ENCODE results near the gene TPST2. TPM values are rescaled to one million over a fixed set of nuclear protein-coding genes. Genes with fewer than 3 reads are reported as not detected.

Gene TPST2
- total and polyA plus RNA-seq, 10 of the 15 experiments (the other 5 are each of a cell fraction or from before 2014, with no cell fraction given) = 6.3 to 33.7 (median 28.4) TPM

GRCh38 chr22:26549902-26550497 is 39.9 kb downstream of the TPST2 start (continued):
- no peak for TF ChIP-seq CREB1 (IDR thresholded peaks at IDR 0.05; ENCODE audit: low read depth)
- TF ChIP-seq BHLHE40 (IDR thresholded peaks at IDR 0.05; ENCODE audit: borderline replicate concordance in 1 of 2, low read depth in 2 of 2, low read length in 1 of 2) = no peak
- no peak for TF ChIP-seq GATAD2B (conservative IDR thresholded peaks at IDR 0.05; ENCODE audit: low read depth)
- no peak for TF ChIP-seq ZNF622 (IDR thresholded peaks at IDR 0.05)
- TF ChIP-seq SMARCA5 (IDR thresholded peaks at IDR 0.05) = no peak
- no peak for TF ChIP-seq BCL3 (IDR thresholded peaks at IDR 0.05; ENCODE audit: borderline replicate concordance, insufficient read depth, low read depth, low read length, poor library complexity, severe bottlenecking)
- TF ChIP-seq EGR1 (IDR thresholded peaks at IDR 0.05; ENCODE audit: borderline replicate concordance in 1 of 2, low read depth in 2 of 2, low read length in 2 of 2) = no peak

GRCh38 chr22:26548984-26549383 is 40.9 kb downstream of the TPST2 start:
- no peak for DNase-seq (ENCODE audit: low read depth, low spot score)
- FAIRE-seq = no peak
- no TSS peak for BruUV-seq (replicated peaks)
- no peak overlapping the region for H3K27ac ChIP-seq (ENCODE audit: control insufficient read depth, insufficient read depth)
- no peak for ATAC-seq
- in situ Hi-C loops (cut with MboI) (no loop called here), intact Hi-C loops (cut with micrococcal nuclease; ENCODE audit: unreplicated experiment) (no loop called here)
- no peaks in the 10 kb centered on the region for H4K20me1 ChIP-seq (ENCODE audit: control insufficient read depth, insufficient read depth)
- no peaks in the 10 kb centered on the region; a peak in 1 of 4 replicates for H3K36me3 ChIP-seq (ENCODE audit: control insufficient read depth in 2 of 2, insufficient read depth in 2 of 2, low read length in 1 of 2)
- ChIA-PET POLR2A (interaction anchor here (0.8 kb wide), 1 partner anchor 36 kb away, joined by 3 read pairs; no protein-coding TSS in a partner anchor), SMC1A (ENCODE audit: uncharacterized antibody, unreplicated experiment) (interaction anchor here (0.7 kb wide), 1 partner anchor 101 kb away, joined by 3 read pairs; no protein-coding TSS in a partner anchor), RAD21 (ENCODE audit: unreplicated experiment) (no interaction called here), CTCF (no interaction called here)
- H3K27me3 ChIP-seq (replicated peaks in 1 of 2; ENCODE audit: control insufficient read depth in 2 of 2, insufficient read depth in 2 of 2, low read length in 1 of 2) = no peaks in the 10 kb centered on the region
- H3K79me2 ChIP-seq (ENCODE audit: control insufficient read depth, insufficient read depth, low read length) = no peaks in the 10 kb centered on the region
- TF ChIP-seq GABPA (IDR thresholded peaks at IDR 0.05; ENCODE audit: low read depth) = no peak
- TF ChIP-seq MTA2 (IDR thresholded peaks at IDR 0.05; ENCODE audit: low read depth) = no peak
- TF ChIP-seq NKRF (conservative IDR thresholded peaks at IDR 0.05) = no peak
- TF ChIP-seq POLR2AphosphoS5 (IDR thresholded peaks at IDR 0.05; ENCODE audit: low read length) = no peak
- no peaks in the 10 kb centered on the region for H3K4me1 ChIP-seq (ENCODE audit: control insufficient read depth, insufficient read depth, low read length)
- 82% methylated on average over 6 of the region's 6 CpGs for WGBS (ENCODE audit: insufficient coverage, insufficient replicate concordance, low lambda C conversion rate, missing lambda C conversion rate)
- no peak overlapping the region for H3K9ac ChIP-seq (ENCODE audit: control insufficient read depth, insufficient read depth, low read length)
- H3K9me3 ChIP-seq (replicated peaks; ENCODE audit: control insufficient read depth, insufficient read depth, low read length) = no peaks in the 10 kb centered on the region
- no peak overlapping the region for H3K4me2 ChIP-seq (ENCODE audit: control insufficient read depth, insufficient read depth)
- no peak overlapping the region for H3K4me3 ChIP-seq
- H2AFZ ChIP-seq (ENCODE audit: control insufficient read depth, low read depth, low read length) = no peak overlapping the region
